ENCODE data around the gene MTMR2.

The MTMR2 gene

DNA sequence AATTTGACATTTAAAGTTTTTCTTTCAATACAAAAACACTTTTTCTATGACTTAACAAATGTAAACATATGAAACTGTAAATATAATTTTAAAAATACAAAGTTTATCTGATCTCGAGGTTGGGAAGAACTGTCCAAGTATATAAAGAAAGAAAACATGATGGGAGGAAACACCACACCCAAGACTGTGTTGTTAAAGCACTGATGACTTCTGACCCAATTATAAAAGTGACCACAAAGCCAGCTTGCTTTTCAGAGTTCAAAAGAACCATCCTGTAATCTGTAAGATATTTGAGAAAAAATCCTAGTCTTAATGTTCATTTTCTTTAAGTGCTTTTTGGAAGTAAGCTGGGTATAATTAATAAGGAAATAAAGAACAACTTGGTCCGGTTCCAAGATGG lies 118.0 kb downstream of the MTMR2 start:
- no peak for DNase-seq

DNA sequence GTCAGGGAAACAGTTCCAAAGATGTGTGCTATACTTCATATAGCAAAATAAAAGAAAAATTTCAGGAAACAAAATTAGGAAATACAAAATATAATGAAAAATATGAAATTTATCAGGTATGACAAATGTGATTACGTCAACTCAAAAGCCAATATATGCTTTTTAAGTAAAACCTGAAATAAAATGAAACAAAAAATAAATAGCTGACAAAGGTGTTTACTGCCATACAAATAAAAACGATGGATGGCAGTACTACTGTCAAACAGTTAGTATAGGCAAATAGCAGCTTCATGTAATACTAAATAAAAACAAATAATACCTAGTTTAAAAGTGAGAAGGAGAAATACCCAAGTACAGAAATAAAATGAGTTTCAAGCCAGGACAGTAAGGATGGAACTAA lies 119.9 kb downstream of the MTMR2 start:
- no peak for DNase-seq

DNA sequence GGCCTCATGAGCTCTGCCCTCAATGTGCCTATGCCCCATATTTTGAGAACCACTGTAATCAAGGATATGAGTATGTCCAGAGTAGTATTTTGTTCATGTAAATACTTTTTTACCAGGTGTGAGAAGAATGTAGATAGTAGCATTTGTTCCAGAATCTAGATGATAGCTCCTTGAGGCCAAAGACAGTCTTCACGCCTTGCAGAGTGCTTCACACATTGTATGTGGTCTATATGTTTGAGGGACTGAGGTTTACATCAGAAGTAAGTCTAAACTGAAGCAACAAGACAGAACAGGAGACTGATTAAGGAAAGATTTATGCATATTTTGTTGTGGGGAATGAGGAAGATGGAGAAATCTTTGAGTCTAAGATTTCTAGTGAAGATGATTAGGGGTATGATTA lies 121.1 kb downstream of the MTMR2 start:
- DNase-seq: no peak

DNA sequence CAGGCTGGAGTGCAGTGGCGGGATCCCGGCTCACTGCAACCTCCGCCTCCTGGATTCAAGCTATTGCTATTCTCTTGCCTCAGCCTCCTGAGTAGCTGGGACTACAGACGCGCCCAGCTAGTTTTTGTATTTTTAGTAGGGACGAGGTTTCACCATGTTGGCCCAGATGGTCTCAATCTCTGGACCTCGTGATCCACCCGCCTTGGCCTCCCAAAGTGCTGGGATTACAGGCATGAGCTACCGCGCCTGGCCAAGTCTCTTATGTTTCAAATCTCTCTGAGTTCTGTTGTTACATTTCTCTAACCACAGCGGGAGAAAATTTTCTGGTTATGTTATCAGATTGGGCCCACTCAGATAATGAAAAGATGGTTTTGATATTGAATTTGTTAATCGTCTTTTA lies 123.5 kb downstream of the MTMR2 start:
- no peak for DNase-seq

DNA sequence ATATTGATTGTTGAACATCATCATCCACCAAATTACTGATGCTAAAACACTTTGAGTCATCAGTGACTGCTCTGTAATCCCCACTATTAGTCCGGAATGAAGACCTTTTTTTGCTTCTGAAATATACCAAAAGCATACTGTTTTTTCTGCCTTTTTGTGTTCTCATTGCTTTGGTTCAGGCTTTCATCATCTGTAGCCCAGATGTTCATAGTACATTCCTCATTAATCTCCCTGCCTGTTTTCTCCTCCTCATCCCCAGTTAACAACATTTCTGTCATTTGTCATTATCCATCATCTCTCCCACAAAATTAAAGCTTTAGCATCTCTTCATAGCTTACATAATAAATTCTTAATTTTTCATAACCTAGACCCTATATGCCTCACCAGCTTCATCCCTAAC lies 124.4 kb downstream of the MTMR2 start:
- no peak for DNase-seq

DNA sequence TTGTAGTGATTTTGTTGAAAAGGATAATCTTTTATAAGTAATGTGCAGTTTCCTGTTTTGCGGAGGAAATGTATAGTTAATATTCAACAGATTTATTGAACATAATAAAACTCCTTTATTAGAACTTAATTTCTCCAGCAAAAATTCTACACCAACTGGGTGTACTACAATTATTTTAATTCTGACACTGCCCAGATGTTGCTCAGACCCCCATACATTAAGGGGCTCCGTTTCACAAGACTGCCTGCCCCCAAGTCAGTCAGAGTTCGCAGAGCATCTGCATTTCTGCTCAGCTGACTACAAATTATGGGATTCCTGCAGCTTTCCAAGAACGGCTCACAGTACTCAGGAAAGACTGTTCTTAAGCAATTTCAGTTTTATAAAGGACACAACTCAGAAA lies 127.4 kb downstream of the MTMR2 start:
- DNase-seq: no peak

DNA sequence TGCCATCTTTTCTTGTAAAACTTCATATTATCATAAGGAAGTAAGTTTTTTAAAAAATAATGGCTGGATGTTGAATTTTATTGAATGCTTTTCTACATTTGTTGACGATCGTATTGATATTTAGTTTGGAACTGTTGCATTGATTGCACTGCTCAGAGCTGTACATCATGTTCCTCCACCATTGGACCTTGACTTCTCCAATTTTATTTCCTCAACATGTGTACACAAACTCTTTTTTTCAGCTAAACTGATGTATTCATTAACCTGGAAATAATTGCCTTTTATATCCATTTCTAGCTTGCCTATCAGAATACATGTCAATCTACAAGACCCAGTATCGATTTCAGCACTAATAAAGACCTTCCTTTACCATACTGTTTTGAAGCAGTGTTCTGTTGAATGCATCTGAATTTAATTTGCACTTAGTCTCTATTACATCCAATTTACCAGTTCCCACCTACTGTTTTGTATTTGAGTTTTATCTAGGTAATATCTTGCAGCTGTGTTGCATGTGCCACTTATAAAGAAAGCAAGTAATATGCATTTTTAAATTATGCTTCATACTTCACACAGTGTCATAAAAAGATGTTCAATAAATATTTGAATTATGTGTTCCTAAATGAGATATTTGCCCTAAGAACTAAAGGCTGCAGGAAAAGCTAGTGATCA lies 128.1 kb downstream of the MTMR2 start:
- no peak for DNase-seq

DNA sequence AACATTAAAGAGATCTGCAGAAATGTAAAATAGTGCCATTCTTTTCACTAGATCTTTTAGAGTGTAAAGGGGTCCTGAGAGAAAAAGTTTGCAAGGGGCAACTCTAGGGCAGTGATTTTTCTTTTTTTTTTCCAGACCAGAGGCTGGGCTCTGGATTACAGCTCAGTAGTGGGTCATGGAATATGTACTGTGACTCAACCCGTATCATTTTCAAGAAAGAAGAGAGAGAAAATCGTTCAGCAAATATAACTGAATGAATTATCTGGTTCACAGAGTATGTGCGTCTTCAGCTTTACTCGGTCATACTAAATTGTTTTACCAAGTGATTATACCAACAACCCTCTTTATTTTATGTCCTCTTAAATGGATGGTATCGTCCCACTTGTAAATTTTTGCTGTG lies 129.8 kb downstream of the MTMR2 start:
- no peak for DNase-seq

DNA sequence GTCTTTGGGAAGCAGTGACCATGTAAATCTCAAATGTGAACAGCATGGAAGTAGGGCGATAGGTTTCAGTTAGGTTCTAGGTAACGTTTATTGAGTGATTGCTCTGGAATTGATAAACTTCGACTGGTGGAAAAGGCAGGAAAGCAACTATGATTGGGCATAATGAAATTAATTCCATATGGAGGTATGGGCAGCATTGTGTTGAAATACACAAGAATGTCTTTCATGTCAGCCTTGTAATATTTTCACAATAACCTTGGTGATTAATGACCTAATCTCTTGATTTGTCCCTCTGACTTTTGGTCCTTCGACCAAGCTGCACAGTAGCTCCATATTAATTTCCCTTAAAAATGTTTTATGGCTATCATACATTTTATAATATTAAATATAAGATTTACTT lies 130.8 kb downstream of the MTMR2 start:
- no peak for DNase-seq

DNA sequence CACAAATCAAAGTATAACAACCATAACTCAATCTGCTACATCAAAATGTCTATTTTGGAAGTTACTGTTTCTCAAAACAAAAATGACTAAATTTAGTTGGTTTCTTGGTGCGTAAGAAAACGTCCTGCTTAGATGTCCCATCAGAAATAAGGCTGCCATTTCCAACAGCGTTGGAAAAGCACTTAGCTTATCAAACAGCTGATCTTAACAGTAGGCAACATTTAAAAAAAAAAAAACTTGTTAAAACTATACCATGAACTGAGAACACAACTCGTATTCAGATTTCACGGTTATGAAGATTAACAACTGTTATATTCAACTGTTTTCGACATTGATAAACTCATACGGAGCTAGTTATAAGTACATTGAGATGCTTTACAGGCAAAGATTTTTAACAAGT lies 131.2 kb downstream of the MTMR2 start:
- DNase-seq: no peak

DNA sequence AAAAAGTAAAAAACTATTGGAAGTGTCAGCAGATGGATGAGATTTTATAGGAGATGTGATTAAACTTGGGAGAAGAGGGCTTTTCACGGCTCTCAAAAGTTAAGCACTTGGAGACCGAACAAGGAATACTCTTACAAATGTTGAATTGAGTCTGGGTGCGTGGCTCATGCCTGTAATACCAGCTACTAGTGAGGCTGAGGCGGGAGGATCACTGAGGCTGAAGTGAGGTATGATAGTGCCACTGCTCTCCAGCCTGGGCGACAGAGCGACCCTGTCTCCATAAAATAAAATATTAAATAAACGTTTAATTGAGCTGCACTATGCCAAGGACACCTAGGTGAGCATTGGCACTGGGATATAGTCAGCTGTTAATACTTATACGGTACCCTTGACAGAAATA lies 131.7 kb downstream of the MTMR2 start:
- DNase-seq: no peak

DNA sequence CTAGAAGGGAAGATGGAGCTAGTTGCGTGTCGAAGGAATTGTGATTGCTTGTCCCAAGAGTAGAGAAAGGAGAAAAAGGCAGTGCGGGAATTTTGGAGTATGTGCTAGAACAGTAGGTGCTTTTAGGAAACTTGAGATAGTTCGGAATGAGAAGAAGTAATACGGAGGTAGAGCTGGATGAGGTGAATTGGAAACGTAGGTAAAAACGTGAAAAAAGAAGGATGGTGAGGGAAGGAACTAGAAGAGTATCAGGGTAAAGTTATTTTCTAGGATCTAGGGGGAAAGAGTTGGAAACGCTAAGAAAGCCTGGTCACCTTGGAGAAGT lies 132.2 kb downstream of the MTMR2 start:
- DNase-seq: no peak

DNA sequence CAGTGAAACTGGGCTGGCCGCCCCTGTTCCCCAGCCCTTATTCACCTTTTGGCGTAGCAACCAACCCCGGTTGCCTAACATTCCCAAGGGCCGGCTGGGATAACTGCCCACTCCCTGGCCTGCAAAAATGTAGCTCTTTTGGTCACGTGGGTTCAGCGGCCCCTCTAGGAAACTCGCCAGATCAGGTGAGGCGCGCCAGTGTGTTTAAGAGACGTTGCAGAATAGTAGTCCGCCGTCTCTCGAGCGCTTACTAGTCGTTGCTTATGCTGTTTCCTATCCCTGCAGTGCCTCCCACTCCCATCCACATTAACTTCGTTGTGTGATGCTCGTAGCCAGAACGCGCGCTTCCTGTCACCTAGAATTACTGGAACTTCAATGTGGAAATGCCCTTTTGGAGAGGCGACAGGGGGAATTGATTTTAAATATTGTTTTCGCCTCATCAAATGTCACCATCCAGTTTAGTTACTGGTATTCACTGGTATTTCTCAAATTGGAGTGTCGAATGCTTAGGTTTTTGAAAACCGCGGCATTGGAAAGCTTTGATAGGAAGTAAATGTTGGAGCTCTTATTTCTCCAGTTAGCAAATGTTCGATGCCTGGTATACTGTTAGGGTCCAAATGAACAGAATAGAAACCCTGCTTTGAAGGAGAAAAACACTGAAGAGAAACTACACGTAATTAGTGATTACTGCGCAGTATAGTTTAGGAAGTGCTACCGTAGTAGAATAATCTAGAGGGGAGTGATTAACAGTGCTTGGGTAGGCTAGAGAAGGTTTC lies 132.8 kb downstream of the MTMR2 start:
- DNase-seq: peak; percentile 49

DNA sequence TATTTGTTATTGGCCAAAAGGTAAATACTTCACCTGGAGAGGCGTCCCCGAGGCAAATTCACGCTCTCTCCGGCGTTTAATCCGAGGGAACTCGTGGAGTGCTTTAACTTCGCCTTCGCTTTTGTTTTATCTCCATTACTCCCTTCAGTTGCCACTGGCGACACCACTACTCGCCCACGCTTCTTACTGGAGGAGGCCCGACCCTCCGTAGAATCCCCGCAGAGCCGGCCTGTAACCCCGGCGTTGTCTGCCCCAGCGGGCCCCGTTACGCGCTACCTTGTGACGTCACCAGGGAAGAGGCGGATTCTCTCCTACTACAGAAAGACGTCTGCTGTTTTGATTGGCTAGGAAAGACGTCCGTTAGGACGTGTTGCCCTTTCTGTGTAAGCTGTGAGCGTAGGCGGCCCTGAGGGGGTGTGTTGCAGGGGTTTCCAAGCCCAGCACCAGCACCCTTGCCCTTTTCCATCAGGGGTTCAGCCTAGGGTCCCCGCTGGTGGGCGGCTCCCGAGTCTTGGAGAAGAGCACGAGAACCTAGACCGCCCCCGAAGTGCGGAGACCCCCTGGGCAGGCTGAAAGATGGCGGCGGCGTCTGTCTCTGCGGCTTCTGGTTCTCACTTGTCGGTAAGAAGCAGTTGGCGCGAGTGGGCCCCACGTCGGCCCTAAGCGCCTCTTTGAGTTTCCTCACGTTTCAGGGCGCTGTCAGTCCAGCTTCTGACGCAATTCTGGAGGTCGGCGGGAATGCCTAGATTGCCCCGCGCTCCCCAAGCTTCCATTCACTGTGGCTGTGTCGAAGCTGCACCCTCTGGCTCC lies 133.6 kb downstream of the MTMR2 start, which contains the start of gene CEP57:
Gene CEP57, plus strand, starts transcription at position 376 of the 810 bp plus-strand sequence. Its CDS starts 201 bp downstream, at position 577.
- DNase-seq: peak; percentile 91

DNA sequence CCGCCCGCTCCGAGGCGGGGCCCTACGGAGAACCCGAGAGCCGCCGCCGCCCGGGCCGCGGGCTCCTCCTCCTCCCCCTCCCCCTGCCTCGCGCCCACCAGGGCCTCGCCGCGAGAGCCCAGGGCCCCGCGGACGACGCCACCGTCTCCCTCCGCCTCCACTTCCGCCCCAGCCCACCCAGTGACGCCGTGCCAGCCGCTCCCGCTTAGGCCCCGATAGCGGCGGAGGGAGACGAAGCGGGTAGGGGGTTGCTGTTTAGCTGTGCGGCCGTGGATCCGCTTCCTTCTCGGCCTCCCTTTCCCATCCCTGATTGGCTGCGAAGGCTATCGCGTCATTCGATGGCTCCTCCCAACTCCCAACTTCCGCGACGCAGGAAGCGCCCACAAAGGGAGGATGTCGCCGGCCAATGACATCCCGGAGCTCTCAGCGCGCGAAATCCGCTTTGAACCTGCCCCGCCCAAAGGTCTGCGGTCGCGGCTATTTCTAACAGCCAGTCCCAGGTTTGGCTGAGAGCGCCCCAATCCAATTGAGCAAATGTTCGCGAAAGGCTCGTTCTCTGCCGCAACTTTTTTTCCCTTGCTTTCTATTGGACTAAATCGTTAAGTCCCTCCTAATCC lies 134.3 kb downstream of the MTMR2 start, which contains the start of gene FAM76B:
Gene FAM76B, minus strand, starts transcription at position 277 of the 617 bp plus-strand sequence. CDS start 304 bp downstream, outside the sequence.
- peak; percentile 91 for DNase-seq

DNA sequence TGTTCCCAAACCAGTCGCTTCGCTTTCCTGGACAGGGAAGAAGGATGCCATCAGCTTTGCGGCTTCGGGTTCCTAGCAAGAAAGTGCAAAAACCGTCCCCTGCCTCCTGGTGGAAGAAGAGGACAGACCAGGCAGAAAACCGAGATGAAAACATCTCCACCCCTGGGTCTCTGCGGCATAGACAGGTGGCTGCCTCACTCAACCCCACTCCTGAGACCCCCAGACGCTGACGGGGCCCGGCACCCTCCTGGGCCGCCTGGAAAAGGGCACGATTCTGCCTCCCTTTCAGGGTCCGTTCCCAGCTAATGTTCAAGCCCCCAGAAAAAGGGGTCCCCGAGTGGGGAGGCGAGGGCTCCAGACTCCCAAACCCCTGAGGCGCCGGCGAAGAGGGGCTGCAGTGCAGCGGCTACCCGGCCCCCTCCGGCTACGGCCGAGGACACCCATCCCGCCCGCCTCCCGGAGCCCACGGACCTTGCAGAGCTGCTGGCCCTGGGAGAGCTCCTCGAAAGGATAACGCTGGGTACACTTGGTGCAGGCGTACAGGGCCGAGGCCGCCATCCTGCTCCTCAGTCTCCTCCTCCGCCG lies 134.9 kb downstream of the MTMR2 start:
- peak; percentile 23 for DNase-seq

All from stimulated activated CD4-positive, alpha-beta T cell treated with anti-CD3 and anti-CD28 coated beads, Interleukin-4, amount 100 ng/mL, for 1 hour (primary cell).